ENCODE measurements around the gene BHLHA15.

The BHLHA15 gene

GRCh38 chr7:98193474-98194180, 17.6 kb upstream of the BHLHA15 start:
- no peak overlapping the region for H3K4me3 ChIP-seq (replicated peaks; ENCODE audit: insufficient read depth, low read length)
- no peak overlapping the region for H3K27ac ChIP-seq (replicated peaks)
- TF ChIP-seq GABPA (IDR thresholded peaks at IDR 0.05; ENCODE audit: low read depth): no peak
- TF ChIP-seq REST (IDR thresholded peaks at IDR 0.05; ENCODE audit: insufficient replicate concordance, low read depth): no peak
- no peak for TF ChIP-seq CTCF (IDR thresholded peaks at IDR 0.05; ENCODE audit: insufficient read depth, low read length)
- no peak for TF ChIP-seq POLR2AphosphoS5 (IDR thresholded peaks at IDR 0.05; ENCODE audit: low read depth)
- no peak for TF ChIP-seq SPI1 (IDR thresholded peaks at IDR 0.05; ENCODE audit: borderline replicate concordance, low read depth)
- no peaks in the 10 kb centered on the region for H3K27me3 ChIP-seq (ENCODE audit: insufficient read depth, poor library complexity, severe bottlenecking)
- no peak for DNase-seq (ENCODE audit: low read depth in 1 of 2, low spot score in 1 of 2)

- no peak for TF ChIP-seq GABPA (IDR thresholded peaks at IDR 0.05; ENCODE audit: low read depth)
- no peak for TF ChIP-seq SPI1 (IDR thresholded peaks at IDR 0.05; ENCODE audit: borderline replicate concordance, low read depth)
- no peak for TF ChIP-seq REST (IDR thresholded peaks at IDR 0.05; ENCODE audit: insufficient replicate concordance, low read depth)
- no peak for TF ChIP-seq POLR2AphosphoS5 (IDR thresholded peaks at IDR 0.05; ENCODE audit: low read depth)
- no peak overlapping the region for H3K27ac ChIP-seq (replicated peaks)
- no peaks in the 10 kb centered on the region for H3K27me3 ChIP-seq (ENCODE audit: insufficient read depth, poor library complexity, severe bottlenecking)
- H3K4me3 ChIP-seq (replicated peaks; ENCODE audit: insufficient read depth, low read length): no peak overlapping the region
- DNase-seq (ENCODE audit: low read depth in 1 of 2, low spot score in 1 of 2): no peak
Measured at GRCh38 chr7:98194186-98194585, 17.1 kb upstream of the BHLHA15 start.

- Histone ChIP-seq H3K4me3 (replicated peaks; ENCODE audit: insufficient read depth, low read length) (no peak overlapping the region), H3K27ac (replicated peaks) (no peak overlapping the region), H3K27me3 (ENCODE audit: insufficient read depth, poor library complexity, severe bottlenecking) (no peaks in the 10 kb centered on the region)
- DNase-seq (ENCODE audit: low read depth in 1 of 2, low spot score in 1 of 2): no peak
- TF ChIP-seq GABPA (IDR thresholded peaks at IDR 0.05; ENCODE audit: low read depth) (no peak), POLR2AphosphoS5 (IDR thresholded peaks at IDR 0.05; ENCODE audit: low read depth) (no peak), REST (IDR thresholded peaks at IDR 0.05; ENCODE audit: insufficient replicate concordance, low read depth) (no peak), SPI1 (IDR thresholded peaks at IDR 0.05; ENCODE audit: borderline replicate concordance, low read depth) (no peak)
Measured at GRCh38 chr7:98194672-98195457, 16.4 kb upstream of the BHLHA15 start.

Measured in HL-60 (cell line).